Kidney epithelial cell (primary cell): ENCODE results near the gene KRTAP10-12. TPM values are rescaled to one million over a fixed set of nuclear protein-coding genes. Genes with fewer than 3 reads are reported as not detected.
"Not testable (repeated sequence)": the region's sequence is repeated elsewhere in the genome, so short reads cannot be mapped to it uniquely, and the experiment has no call there.

Experiments used
- DNase-seq: peaks from one replicate; pipeline ENCODE4 v3.0.0-alpha.2; 2010; ENCODE audit warnings: low read depth
- H3K27me3 ChIP-seq: 2 replicates; pipeline ENCODE4 v1.6.0; 2011; ENCODE audit warnings: low read length; ENCODE audit not compliant: control insufficient read depth, insufficient read depth
- H3K36me3 ChIP-seq: 2 replicates; pipeline ENCODE4 v1.5.1; 2011; ENCODE audit warnings: low read length; ENCODE audit not compliant: control insufficient read depth, insufficient read depth
- H3K4me3 ChIP-seq: 2 replicates; pipeline ENCODE4 v1.5.1; 2011; ENCODE audit warnings: low read depth, mild to moderate bottlenecking, control low read depth, low read length
- CTCF ChIP-seq: IDR thresholded peaks from 2 replicates; pipeline ENCODE4 v1.5.1; 2011; ENCODE audit warnings: mild to moderate bottlenecking, moderate library complexity, low read length, control low read depth, inconsistent platforms; ENCODE audit not compliant: insufficient read depth, poor library complexity, severe bottlenecking
- total RNA-seq: library from RNA; depleted of rRNA; stranded (reverse); fragments of >200 nt; gene quantifications from 2 replicates; pipeline ENCODE4 v1.2.3, GENCODE V29; 2015

Gene KRTAP10-12
- total RNA-seq, 1 donor from 2014 or later = not detected

DNA sequence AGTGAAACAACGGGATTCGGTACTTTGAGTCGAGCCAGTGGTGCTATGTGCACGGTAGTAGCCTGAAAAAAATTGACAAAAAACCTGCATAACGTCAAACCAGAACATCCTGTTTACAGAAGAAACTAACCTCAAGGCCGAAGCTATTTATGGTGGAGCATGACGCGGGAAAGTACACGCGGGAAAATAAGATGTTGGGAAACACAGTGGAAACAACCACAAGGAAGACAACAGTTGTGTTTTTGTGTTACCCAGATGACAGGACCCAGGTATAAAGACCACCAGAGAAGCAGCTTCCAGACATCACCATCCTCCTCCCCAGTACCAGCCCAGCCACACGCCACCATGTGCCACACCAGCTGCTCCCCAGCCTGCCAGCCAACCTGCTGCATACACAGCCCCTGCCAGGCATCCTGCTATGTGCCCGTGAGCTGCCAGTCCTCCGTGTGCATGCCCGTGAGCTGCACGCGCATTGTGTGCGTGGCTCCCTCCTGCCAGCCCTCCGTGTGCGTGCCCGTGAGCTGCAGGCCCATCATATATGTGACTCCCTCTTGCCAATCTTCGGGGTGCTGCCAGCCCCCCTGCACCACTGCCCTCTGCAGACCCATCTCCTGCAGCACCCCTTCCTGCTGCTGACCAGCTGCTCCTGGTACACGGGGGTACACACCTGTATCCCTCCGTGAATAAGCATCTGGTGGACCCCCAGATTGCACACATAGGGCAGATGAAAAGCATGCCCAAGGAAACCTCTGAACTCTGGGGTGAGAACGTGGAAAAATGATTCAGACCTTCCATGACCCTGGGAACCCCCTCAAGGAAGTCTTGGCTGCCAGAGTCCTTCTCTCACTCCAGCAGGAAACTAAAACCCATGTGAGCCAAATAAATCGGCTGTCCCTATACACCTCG, 39.1 kb upstream of the KRTAP10-12 start, which contains the start of gene KRTAP12-3:
KRTAP12-3 (plus strand) TSS at position 298 of the 906 bp plus-strand sequence; CDS start at position 346, 48 bp downstream.
- H3K36me3 ChIP-seq = no peaks in the 10 kb centered on the region
- DNase-seq = no peak
- TF ChIP-seq CTCF = no peak

DNA sequence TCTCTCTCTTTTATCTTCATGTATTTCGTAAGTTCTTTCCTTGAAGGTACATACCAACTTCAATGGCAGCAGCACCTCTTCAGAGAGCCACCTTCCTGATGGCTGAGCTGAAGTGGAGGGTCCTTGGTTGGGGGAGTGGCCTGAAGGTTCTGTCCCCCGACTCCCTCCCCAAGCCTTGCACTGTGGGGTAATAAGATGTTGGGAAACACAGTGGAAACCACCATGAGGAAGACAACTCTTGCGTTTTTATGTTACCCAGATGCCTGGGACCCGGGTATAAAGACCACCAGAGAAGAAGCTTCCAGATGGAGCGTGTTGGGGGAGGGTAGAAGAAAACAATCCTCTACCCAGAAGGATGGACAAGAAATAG, 38.4 kb upstream of the KRTAP10-12 start:
- TF ChIP-seq CTCF = no peak
- no peaks in the 10 kb centered on the region for H3K36me3 ChIP-seq
- no peak overlapping the region for H3K4me3 ChIP-seq
- no peaks in the 10 kb centered on the region for H3K27me3 ChIP-seq
- no peak for DNase-seq

More for the DNA sequence above, 39.1 kb upstream of the KRTAP10-12 start, which contains the start of gene KRTAP12-3:
- no peak within 1 kb of the TSS for H3K4me3 ChIP-seq
- H3K27me3 ChIP-seq = no peaks in the 10 kb centered on the region

- TF ChIP-seq CTCF = no peak
- DNase-seq = no peak
- Histone ChIP-seq H3K4me3 (no peak overlapping the region), H3K36me3 (no peaks in the 10 kb centered on the region), H3K27me3 (no peaks in the 10 kb centered on the region)
Measured at GRCh38 chr21:44658913-44659595, 37.9 kb upstream of the KRTAP10-12 start.

- not testable (repeated sequence) for H3K27me3 ChIP-seq, DNase-seq, H3K36me3 ChIP-seq, H3K4me3 ChIP-seq
Measured at GRCh38 chr21:44661567-44661966, 35.4 kb upstream of the KRTAP10-12 start.

DNA sequence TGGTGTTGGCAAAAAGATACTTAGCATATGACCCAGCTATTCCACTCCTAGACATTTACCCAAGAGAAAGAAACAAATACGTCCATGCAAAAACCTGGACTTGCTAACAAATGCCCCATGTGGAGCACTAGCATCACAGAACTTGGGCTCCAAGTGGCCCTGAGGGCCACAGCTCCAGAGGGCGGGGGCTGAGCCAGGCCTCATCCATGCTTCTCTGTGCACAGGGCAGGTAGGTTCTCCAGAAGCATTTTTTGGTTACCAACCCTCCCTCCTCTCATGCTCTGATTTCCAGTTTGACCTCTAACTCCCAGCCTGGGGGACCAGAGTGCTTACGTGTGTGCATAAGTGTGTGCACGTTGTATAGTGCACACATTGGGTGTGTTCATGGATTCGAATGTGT, 32.3 kb upstream of the KRTAP10-12 start:
- TF ChIP-seq CTCF = no peak
- no peaks in the 10 kb centered on the region for H3K27me3 ChIP-seq
- no peak for DNase-seq
- H3K4me3 ChIP-seq = no peak overlapping the region
- no peaks in the 10 kb centered on the region for H3K36me3 ChIP-seq
